Parathyroid adenoma (tissue), 2 donors: ENCODE measurements around the gene NCF4.

Experiments used
- H2AFZ ChIP-seq: fragments of 300-600 bp; sonication (generic); one replicate; pipeline ENCODE4 v1.7.0; 2017; ENCODE audit warnings: antibody characterized with exemption, mild to moderate bottlenecking
- H3K27ac ChIP-seq: fragments of 300-600 bp; sonication (generic); one replicate; pipeline ENCODE4 v1.7.0; 2017
- H3K27me3 ChIP-seq: fragments of 300-600 bp; sonication (generic); one replicate; pipeline ENCODE4 v1.7.0; 2017; ENCODE audit warnings: low read length; ENCODE audit not compliant: control insufficient read depth, insufficient read depth
- H3K36me3 ChIP-seq: fragments of 300-600 bp; sonication (generic); one replicate; pipeline ENCODE4 v1.7.0; 2017; ENCODE audit warnings: low read length; ENCODE audit not compliant: control insufficient read depth, insufficient read depth
- H3K4me1 ChIP-seq: fragments of 300-600 bp; sonication (generic); one replicate; pipeline ENCODE4 v1.7.0; 2017; ENCODE audit warnings: control low read depth
- H3K4me2 ChIP-seq: fragments of 300-600 bp; sonication (generic); one replicate; pipeline ENCODE4 v1.7.0; 2017; ENCODE audit warnings: low read length
- H3K4me3 ChIP-seq: fragments of 300-600 bp; sonication (generic); one replicate; pipeline ENCODE4 v1.7.0; 2017; ENCODE audit warnings: low read depth, low read length
- H3K79me2 ChIP-seq: fragments of 300-600 bp; sonication (generic); one replicate; pipeline ENCODE4 v1.7.0; 2017; ENCODE audit warnings: control low read depth
- H3K9ac ChIP-seq: fragments of 300-600 bp; sonication (generic); one replicate; pipeline ENCODE4 v1.7.0; 2017; ENCODE audit warnings: mild to moderate bottlenecking
- H3K9me3 ChIP-seq: fragments of 300-600 bp; sonication (generic); one replicate; pipeline ENCODE4 v1.7.0; 2017; ENCODE audit warnings: low read length; ENCODE audit not compliant: control insufficient read depth
- TF ChIP-seq, protein P1 (sequence below): fragments of 300-600 bp; sonication (generic); IDR thresholded peaks from one replicate; pipeline ENCODE4 v1.7.0; 2017; ENCODE audit warnings: antibody characterized with exemption, mild to moderate bottlenecking
- donor health status: primary hyperparathyroidism.

The NCF4 gene

DNA sequence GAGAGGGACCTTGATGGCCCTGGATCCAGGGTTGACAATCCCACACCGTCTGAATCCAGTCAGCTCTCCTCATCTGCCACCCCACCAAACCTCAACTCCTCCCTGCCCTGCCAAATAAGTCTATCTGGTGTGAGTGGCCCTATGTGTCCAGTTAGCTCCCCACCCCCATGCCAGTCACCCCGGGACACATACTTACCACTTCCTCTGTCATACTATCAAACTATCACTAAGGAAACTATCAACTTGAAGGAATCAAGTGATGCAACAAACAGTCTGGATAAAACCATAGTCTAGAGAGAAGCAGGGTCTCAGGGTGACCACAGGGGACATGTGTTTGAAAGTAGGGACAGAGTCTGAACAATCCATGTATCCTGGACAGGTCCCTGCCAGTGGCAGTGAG is 39.4 kb downstream of the NCF4 start:
- Histone ChIP-seq H3K27ac (no peak overlapping the region), H3K9me3 (no peaks in the 10 kb centered on the region), H3K27me3 (no peaks in the 10 kb centered on the region), H3K9ac (no peak overlapping the region), H2AFZ (no peak overlapping the region), H3K4me2 (no peak overlapping the region), H3K36me3 (no peaks in the 10 kb centered on the region), H3K4me3 (no peak overlapping the region), H3K79me2 (no peaks in the 10 kb centered on the region), H3K4me1 (no peaks in the 10 kb centered on the region)
- TF ChIP-seq, protein P1, sequence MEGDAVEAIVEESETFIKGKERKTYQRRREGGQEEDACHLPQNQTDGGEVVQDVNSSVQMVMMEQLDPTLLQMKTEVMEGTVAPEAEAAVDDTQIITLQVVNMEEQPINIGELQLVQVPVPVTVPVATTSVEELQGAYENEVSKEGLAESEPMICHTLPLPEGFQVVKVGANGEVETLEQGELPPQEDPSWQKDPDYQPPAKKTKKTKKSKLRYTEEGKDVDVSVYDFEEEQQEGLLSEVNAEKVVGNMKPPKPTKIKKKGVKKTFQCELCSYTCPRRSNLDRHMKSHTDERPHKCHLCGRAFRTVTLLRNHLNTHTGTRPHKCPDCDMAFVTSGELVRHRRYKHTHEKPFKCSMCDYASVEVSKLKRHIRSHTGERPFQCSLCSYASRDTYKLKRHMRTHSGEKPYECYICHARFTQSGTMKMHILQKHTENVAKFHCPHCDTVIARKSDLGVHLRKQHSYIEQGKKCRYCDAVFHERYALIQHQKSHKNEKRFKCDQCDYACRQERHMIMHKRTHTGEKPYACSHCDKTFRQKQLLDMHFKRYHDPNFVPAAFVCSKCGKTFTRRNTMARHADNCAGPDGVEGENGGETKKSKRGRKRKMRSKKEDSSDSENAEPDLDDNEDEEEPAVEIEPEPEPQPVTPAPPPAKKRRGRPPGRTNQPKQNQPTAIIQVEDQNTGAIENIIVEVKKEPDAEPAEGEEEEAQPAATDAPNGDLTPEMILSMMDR, result no peak

DNA sequence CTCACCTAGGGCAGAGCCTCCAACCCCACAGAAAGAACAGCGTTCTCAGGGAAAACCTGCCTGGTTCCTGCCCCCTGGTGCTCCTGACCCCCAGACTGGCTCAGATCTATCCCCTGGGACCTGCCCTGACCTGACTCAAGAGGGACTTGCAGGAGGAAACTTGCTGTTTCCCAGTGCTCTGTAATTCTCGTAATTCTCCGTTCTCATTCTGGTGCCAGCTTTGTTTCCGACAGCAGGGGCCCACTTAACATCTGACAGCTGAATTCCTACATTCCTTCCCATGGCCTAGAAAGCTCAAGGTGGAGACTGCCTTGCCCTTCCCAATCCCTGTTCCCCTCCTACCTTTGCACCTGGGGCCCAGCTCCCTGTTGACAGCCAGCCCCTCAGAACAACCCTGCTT is 40.1 kb downstream of the NCF4 start:
- no peak overlapping the region for H3K9ac ChIP-seq
- no peak overlapping the region for H3K4me3 ChIP-seq
- no peak overlapping the region for H2AFZ ChIP-seq
- H3K4me1 ChIP-seq, result no peaks in the 10 kb centered on the region
- no peaks in the 10 kb centered on the region for H3K79me2 ChIP-seq
- no peaks in the 10 kb centered on the region for H3K36me3 ChIP-seq
- TF ChIP-seq, protein P1, result no peak
- no peak overlapping the region for H3K4me2 ChIP-seq
- no peak overlapping the region for H3K27ac ChIP-seq
- no peaks in the 10 kb centered on the region for H3K27me3 ChIP-seq
- no peaks in the 10 kb centered on the region for H3K9me3 ChIP-seq

DNA sequence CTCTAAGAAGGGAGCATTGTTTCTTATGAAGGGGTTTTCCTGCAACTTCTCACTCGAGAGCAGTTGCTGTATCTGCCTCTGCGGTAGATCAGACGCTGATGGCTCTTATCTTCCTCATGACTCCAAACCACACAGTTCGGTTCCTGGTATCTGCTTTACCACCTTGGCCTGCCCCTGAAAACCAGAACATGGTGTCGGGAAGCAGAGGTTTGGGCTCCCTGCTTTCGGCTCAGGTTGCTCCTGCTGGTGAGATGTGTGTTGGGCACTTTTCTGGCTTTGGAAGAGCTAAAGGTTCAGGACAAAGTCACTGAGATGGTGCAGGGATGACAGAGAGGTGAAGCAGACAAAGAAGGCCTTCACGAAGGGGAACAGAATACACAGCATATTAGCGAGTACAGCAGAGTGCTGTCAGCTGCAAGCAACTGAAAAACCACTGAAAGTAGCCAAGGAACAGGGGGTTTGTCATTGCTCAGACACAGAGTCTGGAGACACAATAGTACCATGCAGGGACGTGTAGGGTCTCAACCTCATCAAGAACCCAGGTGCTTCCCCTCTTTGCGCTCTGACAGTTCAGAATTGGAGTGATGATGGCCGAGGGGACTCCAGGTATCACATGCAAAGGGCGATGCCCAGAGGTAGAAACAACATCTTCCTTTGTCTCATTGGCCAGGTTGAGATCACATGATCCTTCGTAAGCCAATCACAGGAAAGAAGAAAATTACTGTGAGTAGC is 40.8 kb downstream of the NCF4 start:
- no peak overlapping the region for H3K4me2 ChIP-seq
- H3K79me2 ChIP-seq, result no peaks in the 10 kb centered on the region
- H3K36me3 ChIP-seq, result no peaks in the 10 kb centered on the region
- H3K27ac ChIP-seq, result no peak overlapping the region
- H3K4me3 ChIP-seq, result no peak overlapping the region
- no peak overlapping the region for H3K9ac ChIP-seq
- no peaks in the 10 kb centered on the region for H3K9me3 ChIP-seq
- TF ChIP-seq, protein P1, result no peak
- no peaks in the 10 kb centered on the region for H3K4me1 ChIP-seq
- no peak overlapping the region for H2AFZ ChIP-seq
- H3K27me3 ChIP-seq, result no peaks in the 10 kb centered on the region

DNA sequence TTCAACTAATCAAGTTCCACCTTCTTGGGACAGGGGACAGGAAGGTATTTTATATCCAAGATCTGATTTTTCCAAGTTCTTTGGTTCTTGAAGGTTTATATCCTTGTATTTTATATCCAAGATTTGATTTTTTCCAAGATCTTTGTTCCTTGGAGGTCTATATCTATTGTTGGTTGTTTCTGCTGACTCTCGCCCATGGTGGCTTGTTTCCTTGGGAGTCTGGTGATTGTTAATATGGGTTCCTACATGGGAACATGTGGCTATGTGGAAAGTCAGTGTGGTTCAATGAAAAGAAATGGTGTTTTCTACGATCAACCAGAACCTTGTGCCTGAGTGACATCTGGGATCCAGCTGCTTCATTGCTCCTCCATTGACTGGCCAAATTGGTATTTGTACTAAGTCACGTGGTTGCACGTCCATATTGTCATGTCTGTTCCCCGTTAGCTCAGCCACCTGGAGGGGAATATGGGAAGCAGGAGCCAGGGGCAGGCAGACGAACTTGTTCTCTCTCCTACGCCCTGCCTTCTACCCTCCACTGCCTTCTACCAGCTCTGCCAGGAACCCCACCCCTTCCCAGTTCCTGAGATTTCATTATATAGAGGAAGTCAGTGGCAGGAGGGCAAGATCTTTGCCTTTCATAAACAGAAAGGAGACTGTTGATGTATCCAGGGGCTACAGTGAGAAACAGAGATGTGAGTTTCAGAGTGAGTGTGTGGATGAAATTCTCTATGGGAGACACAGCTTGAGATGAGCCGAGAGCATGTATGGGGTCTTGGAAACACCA is 41.5 kb downstream of the NCF4 start:
- Histone ChIP-seq H3K9me3 (no peaks in the 10 kb centered on the region), H3K27me3 (no peaks in the 10 kb centered on the region), H3K36me3 (no peaks in the 10 kb centered on the region), H3K4me1 (no peaks in the 10 kb centered on the region), H3K9ac (no peak overlapping the region), H2AFZ (no peak overlapping the region), H3K4me2 (no peak overlapping the region), H3K27ac (no peak overlapping the region), H3K79me2 (no peaks in the 10 kb centered on the region), H3K4me3 (no peak overlapping the region)
- TF ChIP-seq, protein P1, result no peak
